ENCODE measurements around the gene SNPH. TPM values are rescaled to one million over a fixed set of nuclear protein-coding genes. Genes with fewer than 3 reads are reported as not detected.

SNPH gene
- total RNA-seq, 1 donor from 2014 or later = 11.2 TPM

DNA sequence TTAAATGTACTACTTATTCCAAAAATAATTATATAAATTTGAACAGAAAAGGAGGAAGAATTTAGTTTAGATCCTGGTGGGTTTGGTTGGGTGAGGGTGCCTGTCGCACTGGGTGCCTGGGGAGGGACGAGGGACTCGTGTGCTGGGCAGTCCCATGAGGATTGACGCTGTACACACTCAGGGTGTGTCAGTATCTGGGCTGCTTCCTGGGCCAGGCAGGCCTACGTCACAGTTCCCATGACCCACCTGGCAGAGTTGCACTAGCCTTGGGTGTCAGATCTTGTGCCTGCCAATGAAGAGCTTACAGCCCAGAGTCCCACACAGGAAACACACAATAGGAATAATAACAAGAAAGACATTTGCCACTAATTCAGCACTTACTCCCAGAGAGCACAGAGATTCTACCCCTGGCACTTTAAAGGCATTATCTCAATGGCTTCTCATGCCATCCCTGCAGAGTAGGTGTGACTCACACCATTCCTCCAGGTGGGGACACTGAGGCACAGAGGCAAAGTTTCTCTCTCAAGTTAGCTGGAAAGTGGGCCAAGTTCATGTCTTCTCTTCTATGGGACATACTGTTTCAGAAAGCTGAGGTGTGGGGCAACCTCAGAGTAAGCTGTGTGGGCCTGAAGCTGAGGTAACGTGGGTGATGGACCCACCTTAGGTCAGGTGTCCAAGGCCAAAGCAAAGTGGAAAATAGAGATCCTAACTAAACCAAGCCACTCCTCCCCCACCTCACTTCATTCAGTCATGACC, 64.2 kb downstream of the SNPH start:
- intact Hi-C loops (cut with micrococcal nuclease) = no loop called here
- Histone ChIP-seq H3K9me3 (replicated peaks) (no peaks in the 10 kb centered on the region), H3K27ac (replicated peaks) (peak overlapping the region; percentile 100), H3K27me3 (ENCODE audit: low read depth) (no peaks in the 10 kb centered on the region), H3K4me3 (no peak overlapping the region), H3K36me3 (no peaks in the 10 kb centered on the region), H3K4me1 (peaks cover 77% of the 10 kb centered on the region)
- DNase-seq = peak; percentile 70
- TF ChIP-seq, protein P1, sequence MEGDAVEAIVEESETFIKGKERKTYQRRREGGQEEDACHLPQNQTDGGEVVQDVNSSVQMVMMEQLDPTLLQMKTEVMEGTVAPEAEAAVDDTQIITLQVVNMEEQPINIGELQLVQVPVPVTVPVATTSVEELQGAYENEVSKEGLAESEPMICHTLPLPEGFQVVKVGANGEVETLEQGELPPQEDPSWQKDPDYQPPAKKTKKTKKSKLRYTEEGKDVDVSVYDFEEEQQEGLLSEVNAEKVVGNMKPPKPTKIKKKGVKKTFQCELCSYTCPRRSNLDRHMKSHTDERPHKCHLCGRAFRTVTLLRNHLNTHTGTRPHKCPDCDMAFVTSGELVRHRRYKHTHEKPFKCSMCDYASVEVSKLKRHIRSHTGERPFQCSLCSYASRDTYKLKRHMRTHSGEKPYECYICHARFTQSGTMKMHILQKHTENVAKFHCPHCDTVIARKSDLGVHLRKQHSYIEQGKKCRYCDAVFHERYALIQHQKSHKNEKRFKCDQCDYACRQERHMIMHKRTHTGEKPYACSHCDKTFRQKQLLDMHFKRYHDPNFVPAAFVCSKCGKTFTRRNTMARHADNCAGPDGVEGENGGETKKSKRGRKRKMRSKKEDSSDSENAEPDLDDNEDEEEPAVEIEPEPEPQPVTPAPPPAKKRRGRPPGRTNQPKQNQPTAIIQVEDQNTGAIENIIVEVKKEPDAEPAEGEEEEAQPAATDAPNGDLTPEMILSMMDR (IDR thresholded peaks at IDR 0.05; ENCODE audit: borderline replicate concordance) = no peak

- intact Hi-C loops (cut with micrococcal nuclease) = no loop called here
- Histone ChIP-seq H3K27me3 (ENCODE audit: low read depth) (no peaks in the 10 kb centered on the region), H3K4me1 (peaks cover 78% of the 10 kb centered on the region), H3K36me3 (no peaks in the 10 kb centered on the region), H3K27ac (replicated peaks) (peak overlapping the region; percentile 100), H3K4me3 (no peak overlapping the region), H3K9me3 (replicated peaks) (no peaks in the 10 kb centered on the region)
- TF ChIP-seq, protein P1 (IDR thresholded peaks at IDR 0.05; ENCODE audit: borderline replicate concordance) = no peak
- no peak for DNase-seq
Observed at GRCh38 chr20:1331101-1331500, 65.0 kb downstream of the SNPH start.

- DNase-seq = no peak
- Histone ChIP-seq H3K4me1 (peaks cover 78% of the 10 kb centered on the region), H3K36me3 (no peaks in the 10 kb centered on the region), H3K4me3 (no peak overlapping the region), H3K27ac (replicated peaks) (peak overlapping the region; percentile 100), H3K9me3 (replicated peaks) (no peaks in the 10 kb centered on the region), H3K27me3 (ENCODE audit: low read depth) (no peaks in the 10 kb centered on the region)
- intact Hi-C loops (cut with micrococcal nuclease) = no loop called here
- TF ChIP-seq, protein P1 (IDR thresholded peaks at IDR 0.05; ENCODE audit: borderline replicate concordance) = no peak
Observed at GRCh38 chr20:1331801-1332453, 65.8 kb downstream of the SNPH start.

DNA sequence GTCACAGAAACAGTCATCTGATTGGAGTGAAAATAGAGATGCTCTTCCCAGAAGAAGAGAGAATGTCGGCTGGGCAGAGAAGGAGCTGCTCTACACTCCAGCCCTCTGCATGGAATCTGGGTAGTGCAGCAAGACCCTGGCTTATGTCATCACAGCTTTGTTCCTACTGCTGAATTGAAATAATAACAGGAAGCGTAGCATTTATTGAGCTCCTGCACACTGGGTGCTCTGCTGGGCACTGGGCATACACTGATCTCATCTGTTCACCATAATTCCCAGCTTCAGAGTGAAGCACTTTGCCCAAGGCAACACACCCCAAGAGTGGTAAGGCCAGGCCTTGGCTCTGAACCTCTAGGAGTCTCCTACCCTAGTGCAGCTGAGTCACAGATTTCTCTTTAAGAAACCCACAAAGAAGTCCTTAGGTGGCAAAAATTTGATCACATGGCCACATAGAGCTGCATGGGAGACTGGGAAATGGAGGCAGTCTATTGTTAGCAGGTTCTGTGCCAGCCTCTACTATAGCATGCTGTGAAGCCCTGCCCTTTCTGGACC, 66.7 kb downstream of the SNPH start:
- Histone ChIP-seq H3K4me1 (peaks cover 78% of the 10 kb centered on the region), H3K27ac (replicated peaks) (peak overlapping the region; percentile 30), H3K27me3 (ENCODE audit: low read depth) (no peaks in the 10 kb centered on the region), H3K9me3 (replicated peaks) (no peaks in the 10 kb centered on the region), H3K4me3 (no peak overlapping the region), H3K36me3 (no peaks in the 10 kb centered on the region)
- intact Hi-C loops (cut with micrococcal nuclease) = no loop called here
- DNase-seq = no peak
- TF ChIP-seq, protein P1 (IDR thresholded peaks at IDR 0.05; ENCODE audit: borderline replicate concordance) = no peak

DNA sequence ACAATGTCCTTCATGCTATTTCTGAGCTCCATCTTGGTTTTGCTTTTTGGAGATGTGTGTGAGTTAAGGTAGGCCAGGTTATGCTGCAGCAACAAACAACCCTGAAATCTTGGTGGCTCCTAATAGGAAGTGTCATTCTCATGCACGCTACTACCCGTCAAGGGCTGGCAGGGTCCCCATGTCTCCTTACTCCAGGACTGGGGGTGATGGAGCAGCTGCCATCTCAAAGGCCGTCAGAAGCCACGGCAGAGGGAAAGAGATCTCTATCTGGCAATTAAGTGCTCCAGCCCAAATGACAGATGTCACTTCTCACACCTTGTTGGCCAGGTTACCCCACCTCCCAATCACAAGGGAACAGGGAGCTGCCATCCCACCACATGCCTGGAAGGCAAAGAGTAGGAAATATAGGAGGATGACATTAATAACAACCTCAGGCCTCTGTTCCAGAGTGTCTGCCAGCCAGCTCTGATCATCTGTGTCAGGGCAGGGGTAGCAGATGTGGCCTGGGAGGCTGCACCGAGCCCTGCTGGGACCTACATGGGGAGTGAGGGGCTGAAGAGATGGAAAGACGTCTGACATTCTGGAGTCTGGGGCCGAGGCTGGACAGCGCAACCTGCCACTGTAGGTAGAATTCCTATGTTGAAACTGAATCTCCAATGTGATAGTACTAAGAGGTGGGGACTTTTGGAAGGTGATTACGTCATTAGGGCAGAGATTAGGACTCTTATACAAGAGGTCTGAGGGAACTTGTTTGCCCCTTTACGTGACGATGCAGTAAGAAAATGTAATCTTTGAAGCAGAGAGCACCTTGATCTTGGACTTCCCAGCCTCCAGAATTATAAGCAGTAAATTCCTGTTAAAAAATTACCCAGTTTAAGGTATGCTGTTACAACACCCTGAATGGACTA, 67.6 kb downstream of the SNPH start:
- TF ChIP-seq, protein P1 (IDR thresholded peaks at IDR 0.05; ENCODE audit: borderline replicate concordance) = no peak
- peaks cover 78% of the 10 kb centered on the region for H3K4me1 ChIP-seq
- DNase-seq = no peak

More for the DNA sequence above, 67.6 kb downstream of the SNPH start:
- Histone ChIP-seq H3K27me3 (ENCODE audit: low read depth) (no peaks in the 10 kb centered on the region), H3K36me3 (no peaks in the 10 kb centered on the region), H3K27ac (replicated peaks) (peak overlapping the region; percentile 30), H3K4me3 (no peak overlapping the region), H3K9me3 (replicated peaks) (no peaks in the 10 kb centered on the region)
- intact Hi-C loops (cut with micrococcal nuclease) = no loop called here

All from left ventricle myocardium inferior (tissue), 1 donor.